Head of caudate nucleus (tissue), 42 donors: ENCODE data around the gene SESN3.
"Not testable (repeated sequence)": the region's sequence is repeated elsewhere in the genome, so short reads cannot be mapped to it uniquely, and the experiment has no call there.

Experiments
- DNase-seq, 42 donors: peaks; one replicate each; pipeline versions ENCODE4 v3.0.0 to v3.0.0-alpha.2; 2020 to 2021; ENCODE audit warnings: mixed read lengths in 7 of 42
- intact Hi-C: fragments of 100-400 bp; cut with DNase I; formaldehyde crosslinking; loops from one replicate; pipeline ENCODE4 v1.15.0; 2022

Gene SESN3

GRCh38 chr11:95254131-95254704, 23.2 kb upstream of the SESN3 start:
- peak; percentile 68 to 96 (median 88) for DNase-seq
- intact Hi-C loops: loop anchor here (10.0 kb wide), 1 partner anchor 81 kb away; no protein-coding TSS in a partner anchor

GRCh38 chr11:95253141-95253540, 22.1 kb upstream of the SESN3 start:
- intact Hi-C loops: loop anchor here (10.0 kb wide), 1 partner anchor 82 kb away; no protein-coding TSS in a partner anchor
- peak in 1 of 42 donors; percentile 47 for DNase-seq

GRCh38 chr11:95252586-95252985, 21.6 kb upstream of the SESN3 start:
- intact Hi-C loops: loop anchor here (10.0 kb wide), 1 partner anchor 82 kb away; no protein-coding TSS in a partner anchor
- DNase-seq: no peak

GRCh38 chr11:95251896-95252295, 20.9 kb upstream of the SESN3 start:
- not testable (repeated sequence) for DNase-seq
- intact Hi-C loops: loop anchor here (10.0 kb wide), 1 partner anchor 83 kb away; no protein-coding TSS in a partner anchor

- DNase-seq: peak in 2 of 42 donors; percentile 24 to 43
- intact Hi-C loops: no loop called here
These were observed 17.9 kb upstream of the SESN3 start for GRCh38 chr11:95248666-95249467.

GRCh38 chr11:95247883-95248282, 16.9 kb upstream of the SESN3 start:
- intact Hi-C loops: no loop called here
- no peak for DNase-seq

- no peak for DNase-seq
- intact Hi-C loops: no loop called here
These were observed 16.2 kb upstream of the SESN3 start for GRCh38 chr11:95247127-95247684.

- intact Hi-C loops: no loop called here
- no peak for DNase-seq
These were observed 14.6 kb upstream of the SESN3 start for GRCh38 chr11:95245581-95245980.

GRCh38 chr11:95245038-95245437, 14.0 kb upstream of the SESN3 start:
- no peak for DNase-seq
- intact Hi-C loops: no loop called here

- intact Hi-C loops: no loop called here
- no peak for DNase-seq
These were observed 12.7 kb upstream of the SESN3 start for GRCh38 chr11:95243673-95244072.

GRCh38 chr11:95242845-95243605, 12.0 kb upstream of the SESN3 start:
- intact Hi-C loops: no loop called here
- DNase-seq: no peak

- intact Hi-C loops: no loop called here
- DNase-seq: no peak
These were observed 11.3 kb upstream of the SESN3 start for GRCh38 chr11:95242091-95242844.

- intact Hi-C loops: no loop called here
- no peak for DNase-seq
These were observed 10.7 kb upstream of the SESN3 start for GRCh38 chr11:95241681-95242081.

- no peak for DNase-seq
- intact Hi-C loops: loop anchor here (10.0 kb wide), 1 partner anchor 175 kb away; the partner anchor contains the start of gene SRSF8
These were observed 9.1 kb upstream of the SESN3 start for GRCh38 chr11:95239871-95240649.

- intact Hi-C loops: loop anchor here (2.0 to 10.0 kb wide), 3 partner anchors 80 to 470 kb away; partner anchors contain the start of gene SRSF8
- no peak for DNase-seq
These were observed 1.7 kb upstream of the SESN3 start for GRCh38 chr11:95232666-95233065.

GRCh38 chr11:95231881-95232605, 1.0 kb upstream of the SESN3 start:
- intact Hi-C loops: loop anchor here (2.0 to 10.0 kb wide), 3 partner anchors 79 to 470 kb away; partner anchors contain the start of gene SRSF8
- peak; percentile 68 to 92 (median 81) for DNase-seq

GRCh38 chr11:95230810-95231126, 234 bp downstream of the SESN3 start:
- peak in 3 of 42 donors; percentile 21 to 41 (median 24) for DNase-seq
- intact Hi-C loops: loop anchor here (5.0 to 10.0 kb wide), 2 partner anchors 166 to 472 kb away; partner anchors contain the start of gene SRSF8
